ENCODE results near the gene CDH13. TPM values are rescaled to one million over a fixed set of nuclear protein-coding genes. Genes with fewer than 3 reads are reported as not detected.

The CDH13 gene
- polyA plus RNA-seq, 2 of the 4 experiments (the other 2 are of a cell fraction): not detected

GRCh38 chr16:83785455-83785854 is 1158.7 kb downstream of the CDH13 start:
- CTCF ChIA-PET: interaction anchor here (1.1 to 1.5 kb wide), 2 partner anchors 21 to 41 kb away, joined by 3 to 4 read pairs; no protein-coding TSS in a partner anchor
- DNase-seq (ENCODE audit: low read depth in 1 of 2, low spot score in 1 of 2) (no peak), FAIRE-seq (no peak), ATAC-seq (no peak)
- WGBS (ENCODE audit: missing lambda C conversion rate): 21% methylated on average over 2 of the region's 2 CpGs
- no peak overlapping the region for H3K4me2 ChIP-seq
- no peak for TF ChIP-seq EHF (CRISPR knock-in tag; IDR thresholded peaks at IDR 0.05)
- no peak for TF ChIP-seq HOXB5 (CRISPR knock-in tag; IDR thresholded peaks at IDR 0.05)
- peak; percentile 49; the same call in 1 of the 2 replicates for TF ChIP-seq NFE2L2 (conservative IDR thresholded peaks at IDR 0.05; ENCODE audit: low read length)
- TF ChIP-seq MAFK (IDR thresholded peaks at IDR 0.05; ENCODE audit: partially characterized antibody): peak; percentile 84
- TF ChIP-seq MAZ (IDR thresholded peaks at IDR 0.05; ENCODE audit: borderline replicate concordance, low read depth, low read length): no peak
- TF ChIP-seq RCOR1 (IDR thresholded peaks at IDR 0.05; ENCODE audit: low read depth, low read length): no peak
- no peak overlapping the region for H3K4me3 ChIP-seq
- H3K9me3 ChIP-seq: no peaks in the 10 kb centered on the region
- no peaks in the 10 kb centered on the region for H3K4me1 ChIP-seq
- POLR2A ChIA-PET: no interaction called here
- H3K27ac ChIP-seq: no peak overlapping the region

- Histone ChIP-seq H3K4me1 (no peaks in the 10 kb centered on the region), H3K4me2 (no peak overlapping the region), H3K9me3 (no peaks in the 10 kb centered on the region), H3K4me3 (no peak overlapping the region), H3K27ac (no peak overlapping the region)
- 39% methylated on average over 8 of the region's 8 CpGs for WGBS (ENCODE audit: missing lambda C conversion rate)
- FAIRE-seq (no peak), ATAC-seq (no peak), DNase-seq (ENCODE audit: low read depth in 1 of 2, low spot score in 1 of 2) (no peak)
- no peak for TF ChIP-seq EHF (CRISPR knock-in tag; IDR thresholded peaks at IDR 0.05)
- TF ChIP-seq GATA3 (IDR thresholded peaks at IDR 0.05; ENCODE audit: borderline replicate concordance): no peak
- no peak for TF ChIP-seq CBX2 (IDR thresholded peaks at IDR 0.05; ENCODE audit: borderline replicate concordance, low read depth)
- no peak for TF ChIP-seq ELK1 (IDR thresholded peaks at IDR 0.05; ENCODE audit: low read depth, low read length)
- TF ChIP-seq RFX5 (IDR thresholded peaks at IDR 0.05): no peak
- no peak for TF ChIP-seq TP53 (CRISPR knock-in tag; IDR thresholded peaks at IDR 0.05)
- no peak for TF ChIP-seq HMGXB4 (CRISPR knock-in tag; IDR thresholded peaks at IDR 0.05; ENCODE audit: borderline replicate concordance)
- TF ChIP-seq NPAS2 (CRISPR knock-in tag; IDR thresholded peaks at IDR 0.05; ENCODE audit: borderline replicate concordance): no peak
- TF ChIP-seq KDM5A (IDR thresholded peaks at IDR 0.05): no peak
- no peak for TF ChIP-seq E2F6 (IDR thresholded peaks at IDR 0.05; ENCODE audit: borderline replicate concordance, low read depth)
- POLR2A ChIA-PET: no interaction called here
- CTCF ChIA-PET: no interaction called here
Observed at GRCh38 chr16:83789642-83790401, 1163.1 kb downstream of the CDH13 start.

GRCh38 chr16:83791916-83792315 is 1165.1 kb downstream of the CDH13 start:
- DNase-seq (ENCODE audit: low read depth in 1 of 2, low spot score in 1 of 2) (no peak), FAIRE-seq (no peak), ATAC-seq (no peak)
- Histone ChIP-seq H3K4me3 (no peak overlapping the region), H3K4me1 (no peaks in the 10 kb centered on the region), H3K27ac (no peak overlapping the region), H3K9me3 (no peaks in the 10 kb centered on the region), H3K4me2 (no peak overlapping the region)
- ChIA-PET CTCF (interaction anchor here (1.1 kb wide), 2 partner anchors 9 to 14 kb away, joined by 3 read pairs; no protein-coding TSS in a partner anchor), POLR2A (no interaction called here)
- WGBS (ENCODE audit: missing lambda C conversion rate): 65% methylated on average over 10 of the region's 10 CpGs
- 0 out of 4 replicates have a peak, but pooled peaks of 1 of the 2 experiments have one; percentile 26 for TF ChIP-seq CEBPB (IDR thresholded peaks at IDR 0.05)
- TF ChIP-seq FOXS1 (CRISPR knock-in tag; IDR thresholded peaks at IDR 0.05): no peak
